ENCODE measurements around the gene ITPRID1.

The ITPRID1 gene

DNA sequence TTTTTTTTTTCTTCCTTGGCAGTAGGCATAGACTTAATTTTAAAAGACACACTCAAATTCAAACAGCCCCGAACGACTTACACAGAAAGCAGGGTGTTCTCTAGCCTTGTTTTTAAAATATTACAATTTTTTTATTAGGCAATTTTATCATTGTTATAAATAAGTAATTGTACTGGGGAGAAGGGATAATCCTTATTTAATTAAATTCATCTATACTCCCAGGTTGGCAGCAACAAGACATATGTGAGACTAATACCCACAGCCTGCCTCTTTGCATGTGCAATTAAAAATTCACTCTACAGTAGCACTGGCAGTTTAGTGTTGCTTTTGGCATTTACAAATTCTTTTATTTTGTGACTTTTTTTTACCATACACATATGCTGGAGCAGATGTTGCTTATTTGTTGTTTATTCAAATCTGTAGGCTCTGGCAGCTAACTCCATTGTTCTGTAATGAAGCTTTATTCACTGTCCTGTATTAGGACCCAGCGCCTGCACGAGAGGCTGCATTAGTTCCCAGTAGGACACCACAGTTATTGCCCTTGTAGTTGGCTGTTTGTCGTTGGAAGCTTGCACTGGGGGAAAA, 88.2 kb downstream of the ITPRID1 start:
- in situ Hi-C loops (cut with MboI; ENCODE audit: low pct_unique_long_range_greater_than_20kb, low sequenced_read_pairs), result no loop called here
- no peak for DNase-seq

DNA sequence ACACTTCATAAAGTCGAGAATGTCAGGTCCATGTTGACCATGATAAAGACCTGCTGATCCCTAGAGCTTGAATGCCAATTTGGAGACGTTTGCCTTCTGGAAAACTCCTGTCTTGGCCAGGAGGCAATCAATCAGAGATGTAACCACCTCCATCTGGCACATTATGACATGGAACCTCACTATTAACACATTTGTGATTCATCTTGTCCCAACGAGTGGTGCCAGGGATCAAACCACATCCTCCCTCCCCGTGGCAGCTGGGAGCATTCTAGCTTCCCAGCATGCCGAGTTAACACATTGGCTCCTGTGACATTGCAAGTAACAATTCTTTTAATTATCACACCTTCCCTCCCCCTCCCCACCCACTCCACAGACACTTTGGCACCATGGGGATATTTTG, 89.2 kb downstream of the ITPRID1 start:
- in situ Hi-C loops (cut with MboI; ENCODE audit: low pct_unique_long_range_greater_than_20kb, low sequenced_read_pairs), result no loop called here
- DNase-seq, result no peak

DNA sequence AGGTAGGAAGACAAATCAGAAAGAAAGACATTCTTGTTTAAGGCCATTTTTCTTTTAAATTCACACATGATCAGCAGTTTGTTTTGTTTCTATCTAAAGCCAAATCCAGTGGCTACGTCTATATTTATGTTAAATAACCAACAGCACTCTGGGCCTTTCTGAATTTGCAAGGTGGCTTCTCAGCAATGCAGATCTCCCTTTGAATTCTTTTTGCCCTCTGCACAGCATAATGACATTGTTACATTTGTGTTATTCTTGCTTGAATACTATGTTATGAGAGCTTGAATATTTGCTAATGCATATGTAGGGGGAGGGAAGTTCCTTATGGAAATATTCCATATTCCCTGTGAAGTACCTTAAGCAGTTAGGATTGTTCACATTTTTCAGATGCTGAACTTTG, 99.7 kb downstream of the ITPRID1 start:
- DNase-seq, result no peak
- in situ Hi-C loops (cut with MboI; ENCODE audit: low pct_unique_long_range_greater_than_20kb, low sequenced_read_pairs), result no loop called here

DNA sequence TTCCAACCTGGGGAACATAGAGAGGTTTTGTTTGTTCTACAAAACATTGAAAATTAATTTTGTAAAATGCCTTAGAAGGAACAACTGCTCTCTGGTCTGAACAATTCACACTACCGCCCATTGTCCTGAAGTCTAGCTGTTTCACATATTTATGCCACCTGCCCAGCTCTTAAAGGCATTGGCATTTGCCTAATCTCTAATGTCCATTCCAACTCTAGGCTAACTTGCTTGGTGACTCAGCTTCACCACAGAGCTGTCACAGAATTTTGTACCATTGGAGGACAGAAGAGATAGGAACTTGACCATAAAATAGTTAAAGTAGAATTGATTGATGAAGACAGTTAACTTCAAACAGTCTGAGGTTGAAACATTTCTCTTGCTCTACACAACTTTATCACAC, 119.6 kb downstream of the ITPRID1 start:
- in situ Hi-C loops (cut with MboI; ENCODE audit: low pct_unique_long_range_greater_than_20kb, low sequenced_read_pairs), result no loop called here
- DNase-seq, result no peak

DNA sequence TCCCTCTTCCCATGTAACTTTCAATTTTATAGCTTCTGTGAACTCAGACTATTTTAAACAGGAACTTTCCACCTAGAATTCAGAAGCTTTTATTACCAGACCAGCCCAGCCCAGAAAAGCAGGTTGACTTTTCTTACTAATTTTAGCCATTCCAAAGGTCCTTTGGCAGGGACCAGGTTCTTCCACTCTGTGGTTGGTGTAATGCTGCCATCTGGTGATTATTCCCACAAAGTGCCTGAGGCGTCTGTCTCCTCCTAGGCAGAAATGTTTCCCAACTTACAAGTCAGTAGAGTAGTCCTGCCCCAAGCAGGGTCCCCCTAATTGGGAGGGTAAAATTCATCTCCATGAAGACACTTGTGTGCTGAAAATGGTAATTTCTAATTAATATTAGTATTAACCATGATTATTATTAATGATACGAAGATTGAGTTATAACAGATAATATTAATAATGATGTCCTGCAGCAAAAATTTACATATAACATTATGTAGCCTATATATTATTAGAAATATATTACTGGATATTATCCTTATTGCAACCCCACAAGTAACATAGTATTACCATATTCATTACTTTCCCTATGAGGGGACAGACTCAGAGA, 120.1 kb downstream of the ITPRID1 start:
- in situ Hi-C loops (cut with MboI; ENCODE audit: low pct_unique_long_range_greater_than_20kb, low sequenced_read_pairs), result no loop called here

DNA sequence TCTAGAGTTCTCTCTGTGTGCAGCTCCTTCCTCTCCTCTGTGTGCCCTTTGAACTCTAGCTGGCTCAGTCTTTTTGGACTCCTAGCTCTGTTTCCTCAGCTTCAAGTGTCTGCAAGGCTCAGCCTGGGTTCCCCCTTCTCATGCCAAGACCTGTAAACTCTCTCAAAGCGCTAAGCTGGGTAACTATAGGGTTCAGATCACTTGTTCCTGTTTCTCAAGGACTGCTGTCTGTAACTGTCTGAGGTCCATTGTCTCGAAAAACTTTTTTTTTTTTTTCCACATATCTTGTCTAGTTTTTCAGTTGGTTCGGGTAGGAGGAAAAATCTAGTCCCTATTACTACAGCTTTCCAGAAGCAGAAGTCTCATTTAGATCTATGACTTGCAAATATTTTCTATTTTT, 126.5 kb downstream of the ITPRID1 start:
- in situ Hi-C loops (cut with MboI; ENCODE audit: low pct_unique_long_range_greater_than_20kb, low sequenced_read_pairs), result no loop called here
- DNase-seq, result no peak

More for the DNA sequence above, 120.1 kb downstream of the ITPRID1 start:
- DNase-seq, result peak; percentile 42

DNA sequence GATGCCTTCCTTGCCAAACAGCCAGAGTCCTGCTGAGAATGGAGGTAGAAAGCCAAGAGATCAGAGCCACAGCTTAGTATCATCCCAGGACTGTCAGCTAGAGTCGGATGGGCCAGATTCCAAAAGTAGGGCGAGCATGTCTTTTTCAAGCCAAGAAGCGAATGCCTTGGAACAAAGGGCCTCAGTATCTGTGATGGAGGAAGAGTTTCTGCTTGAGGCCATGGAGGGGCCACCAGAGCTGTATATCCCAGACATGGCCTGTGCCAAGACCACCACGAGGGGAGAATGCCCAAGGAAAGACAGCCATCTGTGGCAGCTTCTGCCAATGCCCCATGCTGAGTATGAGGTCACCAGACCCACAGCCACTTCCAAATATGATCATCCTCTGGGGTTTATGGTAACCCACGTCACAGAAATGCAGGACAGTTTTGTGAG, 128.8 kb downstream of the ITPRID1 start:
- in situ Hi-C loops (cut with MboI; ENCODE audit: low pct_unique_long_range_greater_than_20kb, low sequenced_read_pairs), result no loop called here
- no peak for DNase-seq

DNA sequence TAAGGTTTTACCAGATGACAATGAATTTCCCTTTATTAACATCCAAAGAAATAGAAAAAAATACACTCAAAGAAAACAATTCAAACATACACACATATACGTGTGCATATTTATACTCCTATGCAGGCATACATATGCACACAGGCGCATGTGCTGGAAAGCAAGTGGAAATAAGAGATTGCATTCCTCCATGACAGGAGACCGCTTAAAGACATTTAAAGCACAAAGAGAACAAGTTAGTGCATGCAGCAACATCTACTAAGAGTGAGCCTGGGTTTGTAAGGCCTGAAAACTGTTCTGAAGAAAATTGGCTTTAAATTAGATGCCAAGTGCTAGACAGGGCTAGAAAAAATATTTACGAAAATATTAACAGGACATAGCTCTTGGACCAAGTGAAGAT, 133.1 kb downstream of the ITPRID1 start:
- no peak for DNase-seq
- in situ Hi-C loops (cut with MboI; ENCODE audit: low pct_unique_long_range_greater_than_20kb, low sequenced_read_pairs), result no loop called here

DNA sequence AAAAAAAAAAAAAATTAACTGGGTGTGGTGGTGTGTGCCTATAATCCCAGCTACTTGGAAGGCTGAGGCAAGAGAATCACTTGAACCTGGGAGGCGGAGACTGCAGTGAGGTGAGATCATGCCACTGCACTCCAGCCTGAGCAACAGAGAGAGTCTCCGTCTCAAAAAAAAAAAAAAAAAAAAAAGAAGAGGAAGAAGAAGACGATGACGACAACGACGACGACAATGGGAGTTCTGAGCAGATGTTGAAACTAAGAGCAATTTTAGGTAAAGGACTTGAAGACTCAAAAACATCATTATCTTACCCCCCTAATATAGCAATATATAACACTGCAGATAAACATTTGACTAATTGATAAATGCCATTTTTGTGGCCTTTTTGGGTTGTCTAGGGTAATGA, 133.6 kb downstream of the ITPRID1 start:
- no peak for DNase-seq
- in situ Hi-C loops (cut with MboI; ENCODE audit: low pct_unique_long_range_greater_than_20kb, low sequenced_read_pairs), result no loop called here

DNA sequence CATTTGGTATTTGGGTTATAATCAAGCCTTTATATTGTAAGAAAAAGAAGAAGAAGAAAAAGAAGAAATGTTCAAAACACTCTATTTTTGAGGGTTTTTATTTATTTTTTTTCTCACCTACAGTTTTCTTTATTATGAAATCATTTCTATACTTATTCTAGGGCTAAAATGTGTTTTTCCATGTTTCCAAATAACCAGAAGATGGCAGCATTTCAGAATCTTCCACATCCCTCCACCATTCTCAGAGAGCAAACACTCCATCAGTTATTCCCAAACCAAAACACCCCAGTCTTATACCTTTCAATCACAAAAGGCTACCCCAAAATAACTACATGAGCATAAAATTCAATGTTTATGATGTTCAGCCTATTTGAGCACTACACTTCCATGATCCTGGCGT, 134.4 kb downstream of the ITPRID1 start:
- DNase-seq, result no peak
- in situ Hi-C loops (cut with MboI; ENCODE audit: low pct_unique_long_range_greater_than_20kb, low sequenced_read_pairs), result no loop called here

DNA sequence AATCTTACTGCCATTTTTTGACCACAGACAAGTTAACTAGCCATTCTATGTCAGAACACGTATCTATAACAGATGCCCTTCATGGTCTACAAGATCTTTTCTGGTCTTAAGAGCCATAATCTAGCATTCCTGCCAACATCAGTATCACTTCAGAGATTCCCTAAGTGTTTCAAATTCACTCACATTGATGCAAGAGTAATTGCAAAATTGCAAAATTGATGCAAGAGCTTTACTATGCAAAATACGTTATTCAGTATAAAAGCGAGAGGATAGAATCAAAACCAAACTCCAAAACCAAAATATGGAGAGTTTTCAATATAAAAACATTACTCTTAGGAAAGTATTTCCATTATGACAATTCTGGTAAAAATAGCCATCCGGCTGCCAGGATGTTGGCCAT, 135.0 kb downstream of the ITPRID1 start:
- in situ Hi-C loops (cut with MboI; ENCODE audit: low pct_unique_long_range_greater_than_20kb, low sequenced_read_pairs), result no loop called here
- no peak for DNase-seq

DNA sequence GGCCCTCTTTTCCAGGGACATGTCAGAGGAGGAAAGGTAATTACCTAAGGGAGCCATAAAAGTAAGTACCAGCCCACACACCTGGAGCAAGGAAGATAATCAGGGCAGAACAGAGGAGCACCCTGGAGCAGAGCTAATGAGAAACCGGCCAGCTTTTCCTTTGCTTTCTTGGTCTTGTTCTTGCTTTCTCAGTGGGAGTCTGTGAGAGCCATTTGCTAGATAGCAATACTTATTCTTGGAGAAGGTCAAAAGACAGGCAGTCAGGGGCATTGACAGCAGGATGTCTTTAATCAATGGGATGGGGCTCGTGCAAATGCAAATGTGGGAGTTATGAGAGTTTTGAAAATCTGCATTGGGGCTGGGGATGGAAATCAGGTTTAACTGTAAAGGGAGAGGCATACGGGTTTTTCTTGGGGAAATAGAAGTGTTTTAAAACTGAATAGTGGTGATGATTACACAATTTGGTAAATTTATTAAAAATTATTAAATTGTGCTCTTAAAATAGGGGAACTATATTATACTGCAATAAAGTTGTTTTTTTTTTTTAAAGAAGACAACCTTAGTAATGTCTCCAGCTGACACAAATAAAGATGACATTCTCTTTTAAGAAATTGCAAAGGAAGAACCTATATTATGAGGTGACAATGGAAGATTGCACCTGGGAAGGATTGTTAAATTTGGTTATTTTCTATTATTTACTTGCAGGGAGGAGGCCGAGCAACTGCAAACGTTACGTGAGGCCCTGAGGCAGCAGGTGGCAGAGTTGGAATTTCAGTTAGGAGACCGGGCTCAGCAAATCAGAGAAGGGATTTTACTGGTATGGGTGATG, 137.6 kb downstream of the ITPRID1 start:
- in situ Hi-C loops (cut with MboI; ENCODE audit: low pct_unique_long_range_greater_than_20kb, low sequenced_read_pairs), result no loop called here
- DNase-seq, result no peak

DNA sequence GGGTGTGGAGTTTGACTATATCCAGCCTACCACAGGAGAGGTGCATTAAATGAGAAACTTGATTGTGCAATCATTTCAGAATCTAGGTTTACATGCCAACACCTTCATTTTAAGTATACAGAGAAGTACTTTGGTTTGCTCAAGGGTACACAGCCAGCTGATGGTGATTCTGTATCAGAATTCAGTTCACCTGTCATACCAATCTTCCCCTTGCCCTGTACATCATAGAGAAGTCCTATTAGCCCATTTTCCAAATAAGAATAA, 138.1 kb downstream of the ITPRID1 start:
- in situ Hi-C loops (cut with MboI; ENCODE audit: low pct_unique_long_range_greater_than_20kb, low sequenced_read_pairs), result no loop called here
- no peak for DNase-seq

DNA sequence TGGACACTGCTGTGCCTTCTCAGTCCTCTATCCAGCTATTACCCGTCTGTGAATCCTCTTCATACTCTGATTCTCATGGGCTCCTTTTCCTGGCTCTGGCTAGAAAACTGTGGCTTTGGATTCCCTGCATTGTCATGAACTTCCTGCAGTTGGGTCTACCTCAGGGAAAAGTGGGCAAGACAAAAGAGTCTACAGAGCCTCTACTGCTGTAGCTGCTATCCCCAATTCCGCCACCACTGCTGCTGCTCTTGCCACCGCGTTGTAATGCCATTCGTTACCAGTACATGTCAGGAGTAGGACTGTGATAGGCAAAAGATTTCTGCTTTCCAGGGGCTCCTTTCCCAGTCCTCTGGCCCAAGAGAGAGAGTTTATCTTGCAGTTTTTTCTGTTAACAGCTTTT, 149.2 kb downstream of the ITPRID1 start:
- no peak for DNase-seq
- in situ Hi-C loops (cut with MboI; ENCODE audit: low pct_unique_long_range_greater_than_20kb, low sequenced_read_pairs), result no loop called here

DNA sequence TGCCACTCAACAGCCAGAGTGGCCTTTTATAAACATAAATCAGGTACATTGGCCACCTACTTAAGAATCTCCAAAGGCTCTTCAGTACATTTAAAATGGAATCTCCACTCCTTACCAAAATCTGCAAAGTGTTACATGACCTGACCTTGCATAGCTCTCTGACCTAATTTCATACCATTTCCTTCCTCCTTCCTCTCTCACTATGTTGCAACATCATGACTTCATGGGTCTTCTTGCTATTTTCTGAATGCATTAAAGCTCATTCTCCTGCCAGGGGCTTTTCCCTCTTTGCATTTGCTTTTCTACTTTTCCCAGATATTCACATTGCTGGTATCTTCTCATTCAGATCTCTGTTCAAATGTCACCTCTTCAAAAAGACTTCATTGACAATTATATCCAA, 151.0 kb downstream of the ITPRID1 start:
- in situ Hi-C loops (cut with MboI; ENCODE audit: low pct_unique_long_range_greater_than_20kb, low sequenced_read_pairs), result no loop called here
- DNase-seq, result no peak

DNA sequence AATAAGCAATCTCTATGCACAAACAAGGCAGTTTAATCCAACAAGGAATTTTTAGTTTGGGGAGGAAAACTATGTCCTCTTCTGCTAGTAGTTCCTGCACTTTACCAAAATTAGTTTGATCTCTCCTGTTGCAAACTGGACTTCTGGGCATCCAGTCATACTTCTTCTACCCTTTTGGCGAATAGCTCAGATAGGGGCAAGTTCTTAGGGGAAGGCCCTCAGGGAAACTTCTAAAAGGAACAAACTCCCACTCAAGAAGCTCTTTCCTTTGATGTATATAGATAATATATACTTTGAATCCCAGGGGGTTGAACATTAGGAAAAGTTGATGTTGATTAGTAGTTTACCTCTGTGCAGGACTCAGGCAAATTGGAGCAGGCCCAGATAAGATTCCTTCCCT, 151.7 kb downstream of the ITPRID1 start:
- in situ Hi-C loops (cut with MboI; ENCODE audit: low pct_unique_long_range_greater_than_20kb, low sequenced_read_pairs), result no loop called here

DNA sequence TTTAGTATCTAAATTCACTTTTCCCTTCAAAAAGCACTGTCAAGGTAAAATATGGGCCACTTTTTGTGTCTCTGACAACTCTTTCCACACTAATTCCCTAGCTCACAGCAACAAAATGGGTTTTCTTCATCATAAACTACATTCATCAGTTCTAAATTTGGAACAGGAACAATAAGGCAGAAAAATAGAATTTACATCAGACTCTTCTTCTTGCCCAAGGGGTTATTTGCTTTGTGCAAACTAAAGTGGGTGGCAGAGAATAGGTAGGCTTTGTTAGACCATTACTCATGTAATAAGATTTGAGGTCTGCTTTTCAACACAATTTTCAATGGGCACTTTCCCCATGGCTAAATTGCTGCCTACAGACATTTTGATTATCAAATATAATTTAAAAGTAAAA, 155.6 kb downstream of the ITPRID1 start:
- in situ Hi-C loops (cut with MboI; ENCODE audit: low pct_unique_long_range_greater_than_20kb, low sequenced_read_pairs), result no loop called here
- DNase-seq, result no peak

More for the DNA sequence above, 151.7 kb downstream of the ITPRID1 start:
- DNase-seq, result no peak

DNA sequence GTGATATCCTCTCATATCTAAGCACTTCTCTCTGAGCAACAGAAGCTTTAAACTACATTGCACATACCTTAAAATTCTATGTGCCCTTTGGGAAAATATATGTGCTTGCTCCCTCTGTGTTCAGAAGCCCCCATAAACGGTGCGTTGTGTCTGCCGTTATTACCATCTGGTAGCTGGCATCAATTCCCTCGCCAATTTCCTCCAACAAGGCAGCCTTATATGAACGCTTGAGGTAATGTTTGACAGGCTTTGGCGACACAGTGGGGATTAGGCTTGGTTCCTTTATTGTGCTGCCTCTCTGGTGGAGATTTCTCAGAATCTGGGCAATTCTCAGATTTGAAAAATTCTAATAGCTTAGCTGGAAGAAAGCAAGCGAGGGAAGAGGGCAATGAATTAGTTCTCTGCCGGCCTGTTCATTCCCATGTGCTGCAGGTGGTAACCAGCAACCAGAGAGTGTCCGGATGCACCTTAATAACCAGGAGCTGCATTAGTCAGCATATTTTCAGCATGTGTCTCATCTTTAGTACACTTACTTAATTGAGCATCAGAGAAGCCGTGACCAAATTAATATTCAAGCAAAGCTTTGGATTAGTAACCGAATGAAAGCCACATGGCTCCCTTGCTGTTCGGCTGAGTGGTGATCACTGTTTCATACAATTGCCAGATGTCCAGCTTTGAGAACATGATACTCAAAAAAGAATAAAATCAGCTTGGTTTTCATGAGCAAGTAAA, 165.8 kb downstream of the ITPRID1 start:
- in situ Hi-C loops (cut with MboI; ENCODE audit: low pct_unique_long_range_greater_than_20kb, low sequenced_read_pairs), result no loop called here
- no peak for DNase-seq

DNA sequence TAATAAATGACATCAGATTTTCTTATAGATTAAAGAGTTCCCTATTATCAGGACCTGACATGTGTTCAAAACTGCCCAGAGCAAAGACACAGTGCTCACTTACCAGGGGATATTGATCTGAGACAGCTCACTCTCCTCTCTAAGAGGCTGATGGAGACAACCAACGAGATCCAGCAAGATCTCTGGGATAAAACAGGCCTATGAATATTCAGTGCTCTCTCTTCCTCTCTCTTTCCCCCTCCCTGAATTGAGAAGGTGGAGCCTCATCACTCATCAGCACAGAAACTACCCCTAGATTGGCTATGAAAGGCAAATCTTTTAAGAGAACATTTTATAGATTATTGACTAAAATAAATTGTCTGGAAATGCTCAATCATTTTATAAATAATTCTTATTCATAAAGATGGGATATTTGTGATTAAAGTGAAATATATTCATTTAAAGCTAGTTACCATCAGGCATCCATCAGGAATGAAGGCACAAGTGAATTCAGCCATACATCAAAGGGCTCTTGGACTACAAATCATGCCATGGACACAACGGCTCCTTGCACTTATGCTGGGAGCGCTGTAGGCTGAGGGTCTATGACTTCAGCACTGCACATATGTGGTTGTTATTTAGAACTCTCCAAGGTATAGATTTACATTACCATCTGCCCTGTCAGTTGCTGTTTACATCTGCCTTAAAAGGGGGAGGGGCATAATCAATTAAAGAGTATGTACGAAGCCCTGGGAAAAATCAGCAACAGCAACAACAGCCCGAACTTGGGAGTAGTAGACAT, 169.7 kb downstream of the ITPRID1 start:
- DNase-seq, result no peak
- in situ Hi-C loops (cut with MboI; ENCODE audit: low pct_unique_long_range_greater_than_20kb, low sequenced_read_pairs), result no loop called here
